Esophagus (tissue), 2 donors: ENCODE data around the gene SLC24A4. TPM values are rescaled to one million over a fixed set of nuclear protein-coding genes. Genes with fewer than 3 reads are reported as not detected.

Experiments used
- H3K27ac ChIP-seq, 2 donors: one replicate each; pipeline ENCODE4 v1.5.1; 2013; ENCODE audit warnings: low read depth in 2 of 2, mild to moderate bottlenecking in 2 of 2, inconsistent platforms in 1 of 2, low read length in 1 of 2, moderate library complexity in 1 of 2
- H3K27me3 ChIP-seq, 2 donors: one replicate each; pipeline ENCODE4 v1.6.1; 2013; ENCODE audit warnings: low read length in 2 of 2, control low read depth in 1 of 2, mild to moderate bottlenecking in 1 of 2; ENCODE audit not compliant: insufficient read depth in 2 of 2, control insufficient read depth in 1 of 2
- H3K36me3 ChIP-seq, 2 donors: one replicate each; pipeline ENCODE4 v1.6.1; 2013; ENCODE audit warnings: low read length in 1 of 2; ENCODE audit not compliant: control insufficient read depth in 2 of 2, insufficient read depth in 2 of 2
- H3K4me1 ChIP-seq, 2 donors: one replicate each; pipeline ENCODE4 v1.6.1; 2013; ENCODE audit warnings: low read length in 1 of 2; ENCODE audit not compliant: control insufficient read depth in 2 of 2, insufficient read depth in 2 of 2
- H3K4me3 ChIP-seq, 2 donors: one replicate each; pipeline ENCODE4 v1.5.1; 2013; ENCODE audit warnings: low read length in 2 of 2, mild to moderate bottlenecking in 2 of 2, low read depth in 1 of 2, moderate library complexity in 1 of 2
- H3K9me3 ChIP-seq, 2 donors: one replicate each; pipeline ENCODE4 v1.6.1; 2013; ENCODE audit warnings: mild to moderate bottlenecking in 2 of 2, low read depth in 1 of 2, low read length in 1 of 2, moderate library complexity in 1 of 2; ENCODE audit not compliant: control insufficient read depth in 2 of 2, insufficient read depth in 1 of 2
- WGBS, 2 donors: extraction: QIAGEN DNeasy Blood & Tissue Kit; methylation state at CpG; one replicate each; pipeline ENCODE4 v1.1.7; 2013; 5-methylcytosine and 5-hydroxymethylcytosine counted together
- polyA plus RNA-seq, 2 donors: library from polyadenylated mRNA; stranded (reverse); fragments of 200-250 nt; gene quantifications; one replicate each; pipeline ENCODE4 v1.2.3, GENCODE V29; 2013
- donor health status: healthy with polysubstance abuse.
- donor health status: Bipolar disorder and iron deficiency.

The SLC24A4 gene
- polyA plus RNA-seq, 2 donors, result 0.04 TPM

- no peak overlapping the region for H3K27ac ChIP-seq
- 88% methylated on average over 17 of the region's 17 CpGs for WGBS, 2 donors
Observed at GRCh38 chr14:92458136-92459029, 135.4 kb downstream of the SLC24A4 start.

GRCh38 chr14:92459030-92459949 is 136.3 kb downstream of the SLC24A4 start:
- Histone ChIP-seq H3K4me3 (no peak overlapping the region), H3K9me3 (no peaks in the 10 kb centered on the region), H3K36me3 (no peaks in the 10 kb centered on the region), H3K4me1 (peaks cover 0 to 3% of the 10 kb centered on the region in 2 donors), H3K27ac (no peak overlapping the region), H3K27me3 (no peaks in the 10 kb centered on the region)
- WGBS, 2 donors, result 63 to 64% methylated on average over 18 of the region's 18 CpGs

More at GRCh38 chr14:92458136-92459029, 135.4 kb downstream of the SLC24A4 start:
- Histone ChIP-seq H3K27me3 (no peaks in the 10 kb centered on the region), H3K4me1 (peaks cover 0 to 3% of the 10 kb centered on the region in 2 donors), H3K36me3 (no peaks in the 10 kb centered on the region), H3K4me3 (no peak overlapping the region), H3K9me3 (no peaks in the 10 kb centered on the region)

- H3K36me3 ChIP-seq, result no peaks in the 10 kb centered on the region
- no peak overlapping the region for H3K4me3 ChIP-seq
- H3K4me1 ChIP-seq, result peaks cover 0 to 3% of the 10 kb centered on the region in 2 donors
- H3K27ac ChIP-seq, result no peak overlapping the region
- H3K27me3 ChIP-seq, result no peaks in the 10 kb centered on the region
- 65 to 69% methylated on average over 12 of the region's 12 CpGs for WGBS, 2 donors
- no peaks in the 10 kb centered on the region for H3K9me3 ChIP-seq
Observed at GRCh38 chr14:92459950-92460421, 137.0 kb downstream of the SLC24A4 start.

- H3K4me1 ChIP-seq, result peaks cover 0 to 3% of the 10 kb centered on the region in 2 donors
- no peak overlapping the region for H3K4me3 ChIP-seq
- WGBS, 2 donors, result 81 to 84% methylated on average over 6 of the region's 6 CpGs
- no peaks in the 10 kb centered on the region for H3K27me3 ChIP-seq
- peak overlapping the region in 1 of 2 donors; percentile 28 for H3K27ac ChIP-seq
- no peaks in the 10 kb centered on the region for H3K36me3 ChIP-seq
- H3K9me3 ChIP-seq, result no peaks in the 10 kb centered on the region
Observed at GRCh38 chr14:92460541-92460915, 137.6 kb downstream of the SLC24A4 start.

- Histone ChIP-seq H3K9me3 (no peaks in the 10 kb centered on the region), H3K36me3 (no peaks in the 10 kb centered on the region), H3K4me1 (peaks cover 0 to 3% of the 10 kb centered on the region in 2 donors), H3K4me3 (no peak overlapping the region), H3K27me3 (no peaks in the 10 kb centered on the region), H3K27ac (peak overlapping the region in 1 of 2 donors; percentile 28)
- 47 to 52% methylated on average over 19 of the region's 19 CpGs for WGBS, 2 donors
Observed at GRCh38 chr14:92460916-92461579, 138.1 kb downstream of the SLC24A4 start.

GRCh38 chr14:92461891-92462290 is 138.9 kb downstream of the SLC24A4 start:
- Histone ChIP-seq H3K4me1 (peaks cover 0 to 3% of the 10 kb centered on the region in 2 donors), H3K27me3 (no peaks in the 10 kb centered on the region), H3K4me3 (no peak overlapping the region), H3K36me3 (no peaks in the 10 kb centered on the region), H3K27ac (no peak overlapping the region), H3K9me3 (no peaks in the 10 kb centered on the region)
- 86 to 87% methylated on average over 7 of the region's 7 CpGs for WGBS, 2 donors

GRCh38 chr14:92462568-92462967 is 139.6 kb downstream of the SLC24A4 start:
- Histone ChIP-seq H3K4me1 (peaks cover 0 to 3% of the 10 kb centered on the region in 2 donors), H3K9me3 (peaks cover 0 to 1% of the 10 kb centered on the region in 2 donors), H3K4me3 (no peak overlapping the region), H3K36me3 (no peaks in the 10 kb centered on the region), H3K27me3 (no peaks in the 10 kb centered on the region), H3K27ac (no peak overlapping the region)
- WGBS, 2 donors, result 89 to 90% methylated on average over 4 of the region's 4 CpGs

- H3K9me3 ChIP-seq, result peaks cover 0 to 3% of the 10 kb centered on the region in 2 donors
- H3K27ac ChIP-seq, result no peak overlapping the region
- WGBS, 2 donors, result 55 to 68% methylated on average over 12 of the region's 12 CpGs
- H3K27me3 ChIP-seq, result no peaks in the 10 kb centered on the region
- H3K4me3 ChIP-seq, result no peak overlapping the region
- no peaks in the 10 kb centered on the region for H3K36me3 ChIP-seq
- peaks cover 0 to 3% of the 10 kb centered on the region in 2 donors for H3K4me1 ChIP-seq
Observed at GRCh38 chr14:92463141-92463540, 140.2 kb downstream of the SLC24A4 start.

GRCh38 chr14:92464156-92464555 is 141.2 kb downstream of the SLC24A4 start:
- Histone ChIP-seq H3K36me3 (no peaks in the 10 kb centered on the region), H3K4me1 (no peaks in the 10 kb centered on the region), H3K27ac (no peak overlapping the region), H3K27me3 (no peaks in the 10 kb centered on the region), H3K4me3 (no peak overlapping the region), H3K9me3 (peaks cover 0 to 3% of the 10 kb centered on the region in 2 donors)
- 91% methylated on average over 6 of the region's 6 CpGs for WGBS, 2 donors
